ENCODE results near the gene SSTR1.
"Not testable (repeated sequence)": the region's sequence is repeated elsewhere in the genome, so short reads cannot be mapped to it uniquely, and the experiment has no call there.

Gene SSTR1, protein sequence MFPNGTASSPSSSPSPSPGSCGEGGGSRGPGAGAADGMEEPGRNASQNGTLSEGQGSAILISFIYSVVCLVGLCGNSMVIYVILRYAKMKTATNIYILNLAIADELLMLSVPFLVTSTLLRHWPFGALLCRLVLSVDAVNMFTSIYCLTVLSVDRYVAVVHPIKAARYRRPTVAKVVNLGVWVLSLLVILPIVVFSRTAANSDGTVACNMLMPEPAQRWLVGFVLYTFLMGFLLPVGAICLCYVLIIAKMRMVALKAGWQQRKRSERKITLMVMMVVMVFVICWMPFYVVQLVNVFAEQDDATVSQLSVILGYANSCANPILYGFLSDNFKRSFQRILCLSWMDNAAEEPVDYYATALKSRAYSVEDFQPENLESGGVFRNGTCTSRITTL

DNA sequence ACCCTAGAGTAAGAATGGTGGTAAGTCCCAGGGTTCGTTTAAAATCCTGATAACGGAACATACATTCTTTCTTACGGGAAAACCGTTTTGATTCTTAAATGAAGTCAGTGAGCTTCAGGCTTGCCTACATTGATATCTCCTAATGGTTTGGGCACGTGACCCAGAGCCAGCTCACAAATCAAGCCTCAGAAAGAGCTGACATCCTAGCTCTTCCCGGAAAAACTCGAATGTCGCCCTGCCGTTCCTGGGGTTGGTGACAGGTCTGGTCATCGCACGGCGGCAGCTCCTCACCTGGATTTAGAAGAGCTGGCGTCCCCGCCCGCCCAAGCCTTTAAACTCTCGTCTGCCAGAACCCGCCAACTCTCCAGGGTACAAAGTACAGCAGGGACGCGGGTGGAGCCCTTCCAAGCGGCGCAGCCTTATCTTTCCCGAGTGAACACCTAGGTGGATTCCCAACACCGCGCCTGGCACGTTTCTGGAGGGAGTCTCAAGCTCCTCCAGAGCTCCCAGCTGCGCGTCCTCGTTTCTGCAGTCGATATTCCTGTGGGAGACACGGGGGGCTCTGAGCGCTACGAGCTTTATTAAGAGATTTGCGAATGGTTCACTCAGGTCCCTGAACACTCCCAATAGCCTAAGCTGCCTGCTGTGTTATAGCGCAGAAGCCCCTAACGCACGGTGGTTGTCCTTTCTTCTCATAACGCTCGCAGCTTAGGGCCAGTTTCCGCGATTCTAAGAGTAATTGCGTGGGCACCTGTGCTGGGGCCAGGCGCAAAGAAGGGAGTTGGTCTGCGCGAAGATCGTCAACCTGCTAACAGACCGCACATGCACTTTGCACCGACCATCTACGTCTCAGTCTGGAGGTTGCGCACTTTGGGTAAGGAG, at the start of gene SSTR1:
Gene SSTR1 (plus strand): TSS at position 169 of the 882 bp plus-strand sequence. CDS start 1,486 bp downstream, outside the sequence.
- no peak for DNase-seq

DNA sequence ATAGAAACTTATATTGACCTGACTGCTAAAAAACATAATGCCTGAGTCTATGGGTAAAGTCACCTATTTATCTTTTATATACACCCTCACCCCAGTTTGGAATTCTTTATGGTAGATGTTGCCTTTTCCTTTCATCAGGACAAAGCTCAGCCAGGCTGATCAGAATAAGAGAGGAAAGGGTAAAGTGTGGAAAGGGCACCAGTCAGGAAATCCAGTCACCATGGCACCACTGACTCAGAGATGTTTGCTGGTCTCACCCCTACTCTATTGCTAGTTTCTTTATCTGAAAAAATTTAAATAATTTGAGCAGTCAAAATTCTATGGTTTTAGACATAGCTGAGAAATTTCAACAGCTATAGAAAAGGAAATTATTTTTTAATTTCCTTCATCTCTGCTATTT, 49.2 kb upstream of the SSTR1 start:
- no peak for DNase-seq

DNA sequence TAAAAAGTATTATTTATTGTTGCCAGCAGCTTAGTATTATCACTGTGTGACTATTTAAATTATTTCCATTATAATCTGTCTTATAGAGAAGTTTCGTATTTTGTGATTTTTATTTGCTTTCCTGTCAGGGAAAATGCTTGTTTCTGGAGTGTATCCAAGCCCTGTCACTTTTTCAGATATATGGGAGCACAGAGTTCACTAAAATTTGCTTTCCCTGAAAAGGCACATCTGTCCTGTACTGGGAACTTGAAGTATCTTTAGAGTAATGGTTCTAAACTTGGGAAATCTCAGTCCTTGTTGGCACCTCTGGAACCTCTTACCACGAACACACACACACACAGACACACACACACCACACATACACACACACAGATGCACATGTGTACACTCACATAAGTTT, 39.3 kb upstream of the SSTR1 start:
- DNase-seq = no peak

DNA sequence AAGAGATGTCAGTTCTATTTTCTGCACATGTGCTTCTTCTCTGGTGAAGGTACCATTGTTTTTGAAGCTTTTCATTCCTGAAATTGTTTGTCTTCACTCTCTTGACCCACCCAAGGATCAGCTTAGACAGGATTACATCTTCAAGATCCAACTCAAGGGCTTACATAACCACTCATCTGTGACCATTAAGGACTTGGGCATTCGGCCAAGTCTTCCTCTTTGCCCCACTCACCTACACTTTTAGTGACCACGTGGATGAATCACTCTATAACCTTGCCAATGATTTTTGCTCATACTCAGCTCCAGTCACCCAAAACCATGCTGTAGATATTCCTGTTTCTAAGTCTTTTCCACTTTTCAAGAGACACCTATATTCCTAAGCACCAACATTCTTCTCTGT, 36.5 kb upstream of the SSTR1 start:
- DNase-seq = no peak

DNA sequence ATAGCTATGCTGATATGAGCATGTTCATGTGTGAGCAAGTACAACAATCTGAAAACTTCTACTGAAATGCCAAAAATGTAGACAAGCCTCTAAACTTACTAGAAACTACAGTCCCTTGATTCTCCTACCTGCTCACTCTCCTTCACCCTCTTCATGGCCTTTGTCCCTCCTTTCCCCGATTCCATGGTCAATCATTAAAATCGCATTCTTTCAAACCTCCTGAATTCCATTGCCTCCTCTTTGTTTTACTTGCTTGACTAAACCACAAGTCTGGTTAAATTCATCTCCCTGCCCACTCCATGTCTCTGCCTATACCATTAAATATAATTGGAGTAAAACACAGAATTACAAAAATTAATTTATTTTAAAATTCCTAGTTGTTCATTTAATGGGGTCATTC, 33.0 kb upstream of the SSTR1 start:
- DNase-seq = no peak

DNA sequence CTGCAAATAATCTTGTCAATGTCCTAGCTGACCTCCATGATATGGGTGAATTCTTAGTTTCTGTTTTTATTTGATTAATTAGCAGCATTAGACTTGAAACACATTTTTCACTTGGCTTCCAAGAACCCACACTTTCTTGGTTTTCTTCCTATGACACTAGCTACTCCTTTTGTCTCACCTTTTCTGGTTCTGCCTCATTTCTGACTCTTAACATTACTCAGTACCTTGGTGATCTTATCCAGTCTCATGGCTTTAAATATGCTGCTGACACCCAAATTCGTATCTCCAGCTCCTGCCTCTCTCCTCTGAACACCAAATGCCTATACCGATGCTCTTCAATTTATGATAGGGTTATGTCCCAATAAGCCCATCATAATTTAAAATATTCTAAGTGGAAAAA, 32.0 kb upstream of the SSTR1 start:
- DNase-seq = no peak

DNA sequence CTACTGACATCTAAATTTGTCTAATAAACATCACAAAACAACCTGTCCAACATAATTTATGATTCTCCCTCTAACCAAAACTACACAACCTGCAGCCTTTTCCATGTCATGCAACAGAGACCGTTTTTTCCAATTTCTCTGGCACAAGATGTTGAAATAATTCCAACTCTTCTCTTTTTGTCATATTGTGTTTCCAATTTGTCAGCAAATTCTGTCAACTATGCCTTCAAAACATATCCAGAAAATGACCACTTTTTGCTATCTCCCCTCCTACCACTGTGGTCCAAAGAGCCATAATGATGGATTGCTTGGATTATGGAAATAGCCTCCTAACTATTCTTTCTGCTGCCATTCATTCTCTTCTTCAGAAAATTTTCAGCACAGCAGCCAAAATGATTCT, 31.3 kb upstream of the SSTR1 start:
- no peak for DNase-seq

DNA sequence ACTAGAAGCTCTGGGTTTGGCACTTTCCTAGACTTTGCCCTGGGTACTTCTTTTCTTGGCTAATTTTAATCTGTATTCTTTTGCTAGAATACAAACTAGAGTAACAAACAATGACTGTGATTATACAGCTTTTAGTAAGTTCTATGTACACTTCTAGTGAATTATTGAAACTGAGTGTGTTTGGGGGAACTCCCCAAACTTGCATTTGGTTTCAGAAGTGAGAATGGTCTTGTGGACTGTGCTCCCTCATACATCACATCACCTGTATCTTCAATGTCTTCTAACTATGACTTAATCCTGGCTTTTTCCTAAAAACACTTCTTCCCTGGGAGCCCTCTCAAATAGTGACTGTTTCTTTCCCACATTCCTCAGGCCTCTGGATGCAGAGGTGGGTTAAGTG, 23.6 kb upstream of the SSTR1 start:
- no peak for DNase-seq

DNA sequence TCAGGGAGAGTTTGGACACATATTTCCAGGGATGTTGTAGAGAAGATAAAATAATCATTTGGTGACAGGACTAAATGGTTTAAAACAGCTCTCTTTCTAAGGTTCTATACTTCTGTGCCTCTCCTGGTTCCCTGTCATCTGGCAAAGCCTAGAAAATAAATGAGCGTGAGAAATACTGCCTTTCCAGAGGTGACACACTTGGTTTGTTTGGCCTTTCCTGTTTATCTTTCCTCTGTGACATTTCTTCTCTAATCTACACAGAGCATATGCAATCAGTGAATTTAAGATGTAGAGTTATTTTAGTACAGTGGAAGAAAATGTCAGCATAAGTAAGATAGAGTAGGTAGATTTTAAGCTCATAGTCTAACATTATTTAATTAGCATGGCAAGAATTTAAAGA, 22.0 kb upstream of the SSTR1 start:
- DNase-seq = no peak

DNA sequence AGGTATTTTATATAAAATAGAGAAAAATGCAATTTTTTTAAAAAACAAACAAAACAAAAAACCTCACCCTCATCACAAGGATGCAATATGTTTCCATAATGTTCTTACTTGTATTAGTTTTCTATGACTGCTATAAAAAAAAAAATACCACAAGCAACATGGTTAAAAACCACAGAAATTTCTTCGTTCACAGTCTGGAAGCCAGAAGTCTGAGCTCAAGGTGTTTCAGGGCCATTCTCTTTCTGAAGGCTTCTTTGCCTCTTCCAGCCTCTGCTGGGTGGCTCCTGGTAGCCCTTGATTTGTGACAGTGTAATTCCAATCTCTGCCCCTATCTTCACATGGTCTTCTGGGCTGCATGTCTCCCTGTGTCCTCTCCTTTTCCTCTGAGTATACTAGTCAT, 21.5 kb upstream of the SSTR1 start:
- no peak for DNase-seq

DNA sequence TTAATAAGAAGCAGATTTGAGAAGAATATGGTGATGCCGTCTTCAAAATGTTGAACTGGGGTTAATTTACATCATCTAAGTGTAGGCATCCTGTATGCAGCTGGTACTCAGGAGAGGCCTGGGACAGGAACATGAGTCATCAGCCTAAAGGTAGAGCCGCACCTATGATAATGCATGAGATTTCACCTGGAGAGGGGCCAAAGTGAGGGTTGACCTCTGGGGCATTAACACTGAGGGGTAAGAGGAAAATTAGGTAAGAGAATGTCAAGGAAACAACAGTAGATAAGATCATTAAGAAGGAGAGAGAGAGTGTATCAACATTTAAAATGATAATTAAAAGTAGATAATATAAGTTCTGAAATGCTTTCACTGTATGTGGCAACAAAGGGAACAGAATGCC, 20.2 kb upstream of the SSTR1 start:
- no peak for DNase-seq

DNA sequence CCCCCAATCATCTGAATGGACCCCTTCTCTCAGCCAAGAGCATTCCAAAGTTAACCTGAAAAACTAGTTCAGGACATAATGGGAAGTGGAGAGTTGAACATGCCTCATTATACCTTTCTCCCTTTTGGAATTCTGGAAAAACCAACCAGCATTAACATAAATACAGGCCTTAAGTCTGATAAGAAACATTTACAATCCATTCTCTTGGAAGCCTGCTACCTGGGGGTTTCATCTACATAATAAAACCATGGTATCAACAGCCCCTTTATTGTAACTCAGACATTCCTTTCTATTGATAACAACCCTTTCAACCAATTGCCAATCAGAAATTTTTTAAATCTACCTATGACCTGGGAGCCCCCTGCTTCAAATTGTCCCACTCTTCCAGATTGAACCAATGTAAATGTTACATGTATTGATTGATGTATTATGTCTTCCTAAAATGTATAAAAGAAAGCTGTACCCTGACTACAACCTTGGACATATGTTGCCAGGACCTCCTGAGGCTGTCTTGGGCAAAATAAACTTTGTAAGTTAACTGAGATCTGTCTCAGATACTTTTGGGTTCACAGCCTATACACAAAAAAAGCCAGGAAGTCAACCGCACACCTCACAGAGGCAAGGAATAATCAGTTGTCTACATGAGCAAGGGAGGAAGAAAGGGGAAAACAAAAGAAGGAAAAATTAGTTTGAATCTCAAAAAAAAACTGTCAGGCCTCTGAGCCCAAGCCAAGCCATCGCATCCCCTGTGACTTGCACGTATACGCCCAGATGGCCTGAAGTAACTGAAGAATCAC, 17.6 kb upstream of the SSTR1 start:
- DNase-seq = no peak

DNA sequence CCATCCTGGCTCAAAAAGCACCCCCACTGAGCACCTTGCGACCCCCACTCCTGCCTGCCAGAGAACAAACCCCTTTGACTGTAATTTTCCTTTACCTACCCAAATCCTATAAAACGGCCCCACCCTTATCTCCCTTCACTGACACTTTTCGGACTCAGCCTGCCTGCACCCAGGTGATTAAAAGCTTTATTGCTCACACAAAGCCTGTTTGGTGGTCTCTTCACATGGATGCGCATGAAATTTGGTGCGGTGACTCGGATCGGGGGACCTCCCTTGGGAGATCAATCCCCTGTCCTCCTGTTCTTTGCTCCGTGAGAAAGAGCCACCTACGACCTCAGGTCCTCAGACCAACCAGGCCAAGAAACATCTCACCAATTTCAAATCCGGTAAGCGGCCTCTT, 16.9 kb upstream of the SSTR1 start:
- DNase-seq = not testable (repeated sequence)

DNA sequence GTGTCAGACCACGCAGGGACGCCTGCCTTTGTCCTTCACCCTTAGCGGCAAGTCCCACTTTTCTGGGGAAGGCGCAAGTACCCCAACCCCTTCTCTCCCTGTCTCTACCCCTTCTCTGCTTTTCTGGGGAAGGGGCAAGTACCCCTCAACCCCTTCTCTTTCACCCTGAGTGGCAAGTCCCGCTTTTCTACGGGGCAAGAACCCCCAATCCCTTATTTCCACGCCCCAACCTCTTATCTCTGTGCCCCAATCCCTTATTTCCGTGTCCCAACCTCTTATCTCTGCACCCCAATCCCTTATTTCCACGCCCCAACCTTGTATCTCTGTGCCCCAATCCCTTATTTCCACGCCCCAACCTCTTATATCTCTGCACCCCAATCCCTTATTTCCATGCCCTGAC, 16.2 kb upstream of the SSTR1 start:
- DNase-seq = not testable (repeated sequence)

DNA sequence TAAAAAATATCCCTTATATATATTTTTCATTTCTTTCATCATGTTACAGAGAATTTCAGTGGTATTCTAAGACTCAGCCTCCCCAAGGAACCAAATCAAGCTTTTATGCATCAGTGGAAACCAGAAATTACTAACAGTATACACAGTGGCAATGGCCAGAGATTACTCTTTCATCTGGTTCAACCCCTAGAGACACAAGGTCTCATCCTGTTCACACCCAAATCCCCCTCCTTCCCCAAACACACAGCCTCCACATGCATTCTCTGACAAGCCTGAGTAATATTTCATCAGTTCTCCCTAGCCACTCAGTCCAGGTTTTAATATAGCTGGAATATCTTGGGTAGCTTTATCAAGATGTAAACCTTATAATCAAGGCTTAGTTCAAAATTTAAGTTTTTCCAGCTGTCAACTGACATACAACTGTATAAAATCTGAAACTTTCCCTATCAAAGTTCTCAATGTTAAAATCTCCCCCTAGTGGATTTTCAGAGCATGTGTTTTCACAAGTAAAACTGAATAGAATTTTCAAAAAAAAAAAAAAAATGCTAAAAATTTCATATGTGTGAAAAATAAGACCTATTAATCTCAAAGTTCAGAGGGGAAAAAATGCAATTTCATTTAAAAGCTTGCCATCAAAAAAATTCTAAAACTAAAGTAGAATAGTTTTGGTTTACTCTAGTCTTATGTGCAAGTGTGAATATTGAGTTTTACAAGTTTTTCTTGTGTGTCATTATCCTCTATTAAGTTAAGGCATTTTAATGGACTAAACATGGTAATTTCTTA, 10.5 kb upstream of the SSTR1 start:
- peak; percentile 4 for DNase-seq

DNA sequence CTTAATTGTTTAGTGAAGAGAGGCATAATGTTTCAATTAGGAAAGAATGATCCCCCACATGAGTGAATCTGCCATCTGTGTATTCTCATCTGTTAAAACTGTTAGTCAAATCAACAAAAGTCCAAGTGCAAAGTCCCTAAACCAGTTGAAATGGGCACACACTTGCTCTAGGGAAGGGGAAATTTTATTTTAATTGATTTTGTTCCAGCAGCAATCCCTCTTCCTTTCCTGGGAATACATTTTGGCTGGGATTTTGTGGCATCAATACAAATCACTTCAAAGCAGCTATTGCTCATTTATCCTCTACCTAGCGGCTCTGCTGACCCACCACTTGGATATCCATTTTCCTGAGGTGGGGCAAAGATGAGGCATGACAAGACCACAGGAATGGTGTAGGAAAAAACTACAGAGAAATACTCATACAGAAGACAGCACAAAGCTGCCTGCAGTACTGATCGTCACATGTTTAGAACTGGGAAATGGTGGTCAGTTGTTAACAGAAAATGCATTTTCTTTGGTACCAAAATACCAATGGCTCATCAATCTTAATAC, 9.8 kb upstream of the SSTR1 start:
- no peak for DNase-seq

DNA sequence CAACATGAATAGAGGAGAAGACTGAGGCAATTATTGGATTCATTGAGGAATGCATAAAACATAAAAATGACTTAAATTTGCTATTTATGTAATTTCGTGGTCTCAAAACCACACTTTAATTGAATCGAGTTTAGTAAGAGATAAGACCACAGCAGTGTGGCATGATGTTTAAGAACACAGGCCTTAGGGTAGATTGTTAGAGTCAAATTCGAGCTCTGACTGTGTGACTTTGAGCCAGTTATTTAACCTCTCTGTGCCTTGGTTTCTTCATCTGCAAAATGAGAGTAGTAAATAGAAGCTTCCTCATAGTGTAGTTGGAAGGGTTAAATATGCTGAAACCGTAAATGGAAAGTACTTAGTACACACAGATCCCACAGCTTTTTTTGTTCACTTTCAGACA, 9.3 kb upstream of the SSTR1 start:
- no peak for DNase-seq

DNA sequence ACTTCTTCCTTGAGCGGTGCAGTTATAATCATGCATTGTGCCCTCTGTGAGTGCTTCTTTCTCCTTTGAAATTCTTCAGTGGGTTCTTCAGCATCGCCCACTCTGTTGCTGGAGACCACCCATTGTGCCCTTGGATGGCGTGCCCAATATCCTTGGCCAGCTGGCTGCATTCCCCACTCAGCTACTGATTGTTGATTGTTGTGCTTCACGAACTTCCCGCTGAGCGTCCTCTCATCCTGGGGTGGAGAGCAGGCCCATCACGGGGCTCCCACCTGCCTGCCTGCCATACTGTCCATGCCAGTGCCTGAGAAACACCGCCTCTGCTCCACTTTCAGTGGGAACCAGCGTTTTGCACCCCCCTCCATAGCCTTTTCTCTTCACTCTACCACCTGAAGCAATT, 8.6 kb upstream of the SSTR1 start:
- no peak for DNase-seq

DNA sequence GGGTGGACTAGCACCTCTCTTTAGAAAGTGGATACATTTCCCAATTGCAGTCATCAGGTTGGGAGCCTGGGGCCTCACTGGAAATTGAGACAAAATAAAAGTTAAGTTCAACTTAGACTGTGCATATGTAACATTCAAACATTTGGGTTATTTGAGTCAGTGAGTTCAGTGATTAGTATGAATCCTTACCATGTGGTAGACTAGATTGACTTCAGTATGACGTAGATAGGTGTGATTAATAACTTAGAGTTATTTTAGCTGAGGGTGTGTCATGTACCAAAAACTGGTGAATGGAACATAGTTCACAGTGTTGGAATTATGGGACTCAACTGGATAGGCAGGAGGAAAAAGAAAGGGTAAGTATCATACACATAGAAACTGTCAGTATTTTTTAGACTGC, 8.0 kb upstream of the SSTR1 start:
- no peak for DNase-seq

DNA sequence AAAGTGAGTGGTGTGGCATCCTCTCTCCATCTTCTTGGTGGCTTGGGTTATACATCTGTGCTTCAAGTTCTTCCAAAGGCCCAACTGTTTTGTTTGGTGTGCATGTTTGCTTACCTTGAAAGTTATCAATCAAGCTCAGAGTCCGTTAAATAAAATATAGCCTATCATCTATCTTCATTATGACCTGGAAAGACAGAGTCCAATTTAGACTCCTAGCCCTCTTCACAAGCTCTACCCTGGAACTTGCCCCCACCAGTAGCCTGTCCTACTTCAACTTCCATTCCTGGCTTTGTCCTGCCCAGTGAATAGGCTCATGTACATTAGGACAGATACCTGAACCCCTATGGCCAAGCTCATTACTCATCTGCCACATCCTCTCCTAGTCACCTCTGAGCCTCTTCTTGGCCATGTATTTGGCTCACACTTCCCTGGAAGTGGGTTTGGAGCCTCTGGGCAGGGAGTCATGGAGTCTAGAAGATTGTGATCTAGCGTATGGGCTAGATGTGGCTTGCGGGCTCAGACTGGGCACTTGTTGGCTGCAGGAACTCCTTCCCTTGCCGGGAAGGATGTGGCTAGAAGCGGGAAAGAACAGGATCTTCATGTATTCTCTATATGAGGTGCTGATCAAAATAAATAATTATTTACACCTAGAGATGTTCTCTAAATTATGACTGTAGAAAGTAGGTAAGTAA, 6.4 kb upstream of the SSTR1 start:
- no peak for DNase-seq

DNA sequence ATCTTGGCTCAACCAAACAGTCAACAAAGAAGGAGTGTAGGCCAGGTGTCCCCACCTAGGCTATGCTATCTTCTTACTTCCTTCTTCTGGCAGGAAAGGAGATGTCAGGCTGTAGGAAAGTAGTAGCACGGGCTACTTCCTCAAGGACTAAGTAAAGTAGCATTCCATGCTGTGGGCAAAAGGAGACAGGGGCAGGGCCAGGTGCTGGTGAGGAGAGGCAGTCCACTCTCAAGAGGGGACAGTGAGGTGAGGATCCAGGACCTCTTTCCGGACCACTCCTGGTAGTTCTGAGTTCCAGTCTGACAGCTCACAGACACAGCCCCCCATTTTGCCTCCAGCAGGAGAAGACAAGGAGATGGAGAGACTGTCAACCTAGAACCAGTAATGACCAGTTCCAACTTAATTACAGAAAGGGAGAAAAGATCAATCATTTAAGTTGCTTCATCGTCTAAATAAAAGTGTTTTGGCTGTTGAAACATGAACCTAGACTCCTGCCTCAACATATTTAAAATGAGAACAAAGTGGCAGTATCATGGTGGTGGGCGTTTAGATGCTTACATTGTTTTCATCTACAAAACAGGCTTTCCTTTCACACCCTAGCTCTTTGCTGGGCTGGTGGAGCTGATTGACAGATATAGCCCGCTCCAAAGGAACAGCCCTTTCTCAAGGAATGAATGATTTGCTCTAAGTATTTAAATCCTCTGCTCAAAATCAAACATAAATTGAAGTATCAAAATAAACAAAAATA, 5.1 kb upstream of the SSTR1 start:
- no peak for DNase-seq
